ENCODE results near the gene CREB5. TPM values are rescaled to one million over a fixed set of nuclear protein-coding genes. Genes with fewer than 3 reads are reported as not detected.
A peak's percentile ranks its signal among the peaks of the same experiment; 100 is the strongest.

Gene CREB5
- total RNA-seq, 4 donors from 2014 or later: 0.90 to 10.1 (median 4.9) TPM

DNA sequence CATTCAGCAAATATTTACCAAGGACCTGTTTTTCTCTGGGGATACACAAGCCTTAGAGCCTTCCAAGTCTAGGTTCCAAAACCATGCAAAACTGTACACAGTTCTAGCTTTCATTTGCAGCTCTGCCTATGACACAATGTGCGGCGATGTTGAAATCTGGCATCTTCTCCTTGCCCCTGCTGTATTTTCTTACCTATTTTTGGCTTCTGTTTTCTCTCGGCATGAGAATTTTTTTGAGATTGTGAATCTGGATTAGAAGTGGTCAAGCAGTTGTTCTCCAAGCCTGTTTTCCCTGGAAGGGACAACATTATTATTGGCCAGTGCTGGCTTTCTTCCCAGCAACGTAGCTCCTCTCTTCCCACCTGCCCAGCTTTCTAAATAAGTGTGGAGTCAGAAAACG is 176.3 kb downstream of the CREB5 start:
- in situ Hi-C loops (cut with MboI; ENCODE audit: low sequenced_read_pairs in 4 of 4): no loop called here
- no peaks in the 10 kb centered on the region for H3K27me3 ChIP-seq
- H3K9me3 ChIP-seq: no peaks in the 10 kb centered on the region
- no peaks in the 10 kb centered on the region for H3K36me3 ChIP-seq
- no peaks in the 10 kb centered on the region for H3K4me1 ChIP-seq
- peak in 1 of 2 donors; percentile 18 for DNase-seq
- H3K27ac ChIP-seq: no peak overlapping the region
- no peak overlapping the region for H3K4me3 ChIP-seq
- peak; percentile 56 to 80 for ATAC-seq
- TF ChIP-seq, protein P1, sequence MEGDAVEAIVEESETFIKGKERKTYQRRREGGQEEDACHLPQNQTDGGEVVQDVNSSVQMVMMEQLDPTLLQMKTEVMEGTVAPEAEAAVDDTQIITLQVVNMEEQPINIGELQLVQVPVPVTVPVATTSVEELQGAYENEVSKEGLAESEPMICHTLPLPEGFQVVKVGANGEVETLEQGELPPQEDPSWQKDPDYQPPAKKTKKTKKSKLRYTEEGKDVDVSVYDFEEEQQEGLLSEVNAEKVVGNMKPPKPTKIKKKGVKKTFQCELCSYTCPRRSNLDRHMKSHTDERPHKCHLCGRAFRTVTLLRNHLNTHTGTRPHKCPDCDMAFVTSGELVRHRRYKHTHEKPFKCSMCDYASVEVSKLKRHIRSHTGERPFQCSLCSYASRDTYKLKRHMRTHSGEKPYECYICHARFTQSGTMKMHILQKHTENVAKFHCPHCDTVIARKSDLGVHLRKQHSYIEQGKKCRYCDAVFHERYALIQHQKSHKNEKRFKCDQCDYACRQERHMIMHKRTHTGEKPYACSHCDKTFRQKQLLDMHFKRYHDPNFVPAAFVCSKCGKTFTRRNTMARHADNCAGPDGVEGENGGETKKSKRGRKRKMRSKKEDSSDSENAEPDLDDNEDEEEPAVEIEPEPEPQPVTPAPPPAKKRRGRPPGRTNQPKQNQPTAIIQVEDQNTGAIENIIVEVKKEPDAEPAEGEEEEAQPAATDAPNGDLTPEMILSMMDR (IDR thresholded peaks at IDR 0.05 in 4 of 5, conservative IDR thresholded peaks at IDR 0.05 in 1 of 5): no peak
- no peak for TF ChIP-seq POLR2A (IDR thresholded peaks at IDR 0.05)
- intact Hi-C loops (cut with DNase I; ENCODE audit: low total_unique reads): no loop called here

DNA sequence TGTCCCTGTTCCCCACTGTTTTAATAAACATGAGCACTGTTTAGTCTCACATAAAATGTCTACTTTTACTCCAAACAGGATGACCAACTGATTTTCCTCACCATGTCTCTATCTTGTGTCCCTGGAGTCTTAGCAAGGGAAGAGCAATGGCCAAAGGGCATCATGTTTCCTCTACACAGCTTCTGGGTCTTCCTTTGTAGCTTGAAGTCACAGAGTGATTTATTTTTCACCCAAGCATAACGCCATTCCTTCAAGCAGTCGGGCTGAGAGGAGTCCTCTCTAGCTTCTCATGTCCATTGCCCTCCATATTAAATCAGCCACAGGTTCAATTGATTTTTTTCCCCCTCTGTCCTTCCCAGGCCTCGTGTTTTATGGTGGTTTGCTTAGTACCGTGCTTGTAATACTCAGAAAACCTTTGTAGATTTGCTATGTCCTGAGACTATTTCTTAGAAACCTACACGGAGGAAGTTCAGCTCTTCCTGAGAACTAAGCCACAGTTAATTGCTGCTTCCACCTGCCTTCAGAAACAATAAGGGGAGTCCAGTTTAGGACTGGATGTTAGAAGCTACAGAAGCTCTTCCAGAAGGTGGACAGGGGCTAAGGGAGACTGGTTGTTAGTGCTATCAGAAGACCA is 178.8 kb downstream of the CREB5 start:
- TF ChIP-seq POLR2A (IDR thresholded peaks at IDR 0.05): no peak
- TF ChIP-seq, protein P1 (IDR thresholded peaks at IDR 0.05 in 4 of 5, conservative IDR thresholded peaks at IDR 0.05 in 1 of 5): no peak
- intact Hi-C loops (cut with DNase I; ENCODE audit: low total_unique reads): no loop called here
- Histone ChIP-seq H3K4me3 (no peak overlapping the region), H3K4me1 (no peaks in the 10 kb centered on the region), H3K27ac (no peak overlapping the region), H3K9me3 (no peaks in the 10 kb centered on the region), H3K27me3 (no peaks in the 10 kb centered on the region), H3K36me3 (no peaks in the 10 kb centered on the region)
- ATAC-seq (no peak), DNase-seq (no peak)
- in situ Hi-C loops (cut with MboI; ENCODE audit: low sequenced_read_pairs in 4 of 4): no loop called here

DNA sequence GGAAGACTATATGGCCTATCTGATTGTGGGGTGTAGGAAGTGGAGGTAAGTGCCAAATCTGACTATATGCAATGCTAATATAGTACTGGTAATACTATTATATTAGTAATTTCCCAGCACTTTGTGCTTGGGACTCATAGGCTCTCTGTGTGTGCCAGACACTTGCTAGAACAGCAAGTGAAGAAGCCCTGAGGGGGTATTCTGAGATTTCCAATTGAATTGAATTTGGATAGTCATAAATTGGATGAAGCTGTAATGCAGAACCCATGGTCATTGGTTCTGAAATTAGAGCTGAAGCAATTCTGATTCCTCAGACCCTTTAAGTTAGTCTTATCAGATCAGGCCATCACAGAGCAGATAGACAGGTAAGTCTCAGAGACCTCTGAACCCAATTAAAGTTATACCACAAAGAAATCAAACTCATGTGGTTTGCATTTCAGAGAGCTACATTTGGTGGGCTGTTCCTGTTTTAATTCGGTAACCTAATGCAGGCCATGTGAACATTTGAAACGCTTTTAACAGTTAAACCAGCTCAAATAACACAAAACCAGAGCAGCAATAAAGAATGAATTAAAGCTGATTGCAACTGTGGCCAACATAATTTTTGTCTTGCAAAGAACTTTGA is 179.5 kb downstream of the CREB5 start:
- intact Hi-C loops (cut with DNase I; ENCODE audit: low total_unique reads) (no loop called here), in situ Hi-C loops (cut with MboI; ENCODE audit: low sequenced_read_pairs in 4 of 4) (no loop called here)
- Histone ChIP-seq H3K36me3 (no peaks in the 10 kb centered on the region), H3K27me3 (no peaks in the 10 kb centered on the region), H3K4me1 (no peaks in the 10 kb centered on the region), H3K4me3 (no peak overlapping the region), H3K27ac (no peak overlapping the region), H3K9me3 (no peaks in the 10 kb centered on the region)
- ATAC-seq (no peak), DNase-seq (no peak)
- no peak for TF ChIP-seq POLR2A (IDR thresholded peaks at IDR 0.05)
- TF ChIP-seq, protein P1 (IDR thresholded peaks at IDR 0.05 in 4 of 5, conservative IDR thresholded peaks at IDR 0.05 in 1 of 5): no peak

DNA sequence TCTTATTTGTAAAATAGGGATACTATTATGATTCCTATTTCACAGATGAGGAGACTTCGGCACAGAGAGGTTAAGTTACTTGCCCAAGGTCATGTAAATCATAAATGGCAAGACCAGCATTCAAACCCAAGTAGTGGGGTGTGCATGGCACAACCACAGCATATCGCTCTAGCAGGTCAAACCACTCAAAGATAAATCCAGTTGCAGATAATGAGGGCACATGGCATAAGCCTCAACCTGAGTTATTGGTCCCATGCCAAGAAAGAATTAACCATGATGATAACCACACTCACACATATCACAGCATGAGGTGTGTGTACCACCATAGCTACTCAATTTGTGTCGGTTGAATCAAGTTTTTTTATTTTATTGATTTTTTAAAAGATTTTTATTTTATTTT is 180.5 kb downstream of the CREB5 start:
- TF ChIP-seq POLR2A (IDR thresholded peaks at IDR 0.05): no peak
- TF ChIP-seq, protein P1 (IDR thresholded peaks at IDR 0.05 in 4 of 5, conservative IDR thresholded peaks at IDR 0.05 in 1 of 5): no peak
- Histone ChIP-seq H3K4me1 (no peaks in the 10 kb centered on the region), H3K4me3 (no peak overlapping the region), H3K36me3 (no peaks in the 10 kb centered on the region), H3K27ac (no peak overlapping the region), H3K9me3 (no peaks in the 10 kb centered on the region), H3K27me3 (no peaks in the 10 kb centered on the region)
- intact Hi-C loops (cut with DNase I; ENCODE audit: low total_unique reads): no loop called here
- in situ Hi-C loops (cut with MboI; ENCODE audit: low sequenced_read_pairs in 4 of 4): no loop called here
- DNase-seq (no peak), ATAC-seq (no peak)

All from gastrocnemius medialis (tissue), 4 donors.